NCI-H1092 (cell line): ENCODE measurements around the gene IST1.

Source experiments
- DNase-seq: peaks from one replicate; lab custom pipeline; 2025; lab: John Stamatoyannopoulos, UW

Gene IST1

GRCh38 chr16:71919035-71919434 is 23.7 kb downstream of the IST1 start:
- DNase-seq, result no peak

GRCh38 chr16:71920658-71921057 is 25.3 kb downstream of the IST1 start:
- no peak for DNase-seq

DNA sequence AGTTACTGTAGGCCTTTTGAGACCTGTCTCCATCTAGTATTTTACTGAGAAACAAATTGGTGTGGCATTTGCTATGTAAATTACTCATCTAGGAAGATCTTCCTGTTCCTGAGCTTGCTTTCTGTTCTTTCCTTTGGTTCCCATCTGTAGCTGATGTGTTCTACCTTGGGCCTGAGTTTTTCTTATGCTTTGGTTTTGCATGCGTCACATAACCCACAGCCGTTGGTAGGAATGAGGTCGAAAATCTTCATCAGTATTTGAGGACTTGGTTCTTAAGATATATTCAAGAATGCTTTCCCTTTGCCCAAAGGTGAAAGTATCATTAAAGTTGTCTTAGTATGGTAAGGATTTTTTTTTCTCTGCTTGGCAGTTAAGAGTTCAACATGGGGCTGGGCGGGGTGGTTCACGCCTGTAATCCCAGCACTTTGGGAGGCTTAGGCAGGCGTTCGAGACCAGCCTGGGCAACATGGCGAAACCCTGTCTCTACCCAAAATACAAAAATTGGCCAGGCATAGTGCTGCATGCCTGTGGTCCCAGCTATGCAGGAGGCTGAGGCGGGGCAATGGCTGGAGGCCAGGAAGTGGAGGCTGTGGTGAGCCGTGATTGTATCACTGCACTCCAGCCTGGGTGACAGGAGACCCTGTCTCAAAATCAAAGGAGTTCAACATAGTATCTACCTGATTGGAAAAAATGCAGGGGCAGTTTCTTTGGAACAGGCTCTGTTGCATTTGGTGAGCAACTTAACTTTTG is 28.8 kb downstream of the IST1 start:
- DNase-seq, result no peak

GRCh38 chr16:71924710-71925109 is 29.4 kb downstream of the IST1 start:
- DNase-seq, result no peak

DNA sequence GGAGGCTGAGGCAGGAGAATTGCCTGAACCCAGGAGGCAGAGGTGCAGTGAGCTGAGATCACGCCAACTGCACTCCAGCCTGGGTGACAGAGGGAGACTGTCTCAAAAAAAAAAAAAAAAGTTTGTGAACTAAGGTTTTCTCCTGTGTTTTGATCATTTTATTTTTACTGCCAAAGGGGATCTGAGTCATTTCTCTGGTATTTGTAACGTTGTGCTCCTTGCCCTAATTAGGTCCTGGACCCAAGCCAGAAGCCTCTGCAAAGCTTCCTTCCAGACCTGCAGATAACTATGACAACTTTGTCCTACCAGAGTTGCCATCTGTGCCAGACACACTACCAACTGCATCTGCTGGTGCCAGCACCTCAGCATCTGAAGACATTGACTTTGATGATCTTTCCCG is 32.1 kb downstream of the IST1 start:
- DNase-seq, result no peak

GRCh38 chr16:71927787-71928186 is 32.5 kb downstream of the IST1 start:
- no peak for DNase-seq

DNA sequence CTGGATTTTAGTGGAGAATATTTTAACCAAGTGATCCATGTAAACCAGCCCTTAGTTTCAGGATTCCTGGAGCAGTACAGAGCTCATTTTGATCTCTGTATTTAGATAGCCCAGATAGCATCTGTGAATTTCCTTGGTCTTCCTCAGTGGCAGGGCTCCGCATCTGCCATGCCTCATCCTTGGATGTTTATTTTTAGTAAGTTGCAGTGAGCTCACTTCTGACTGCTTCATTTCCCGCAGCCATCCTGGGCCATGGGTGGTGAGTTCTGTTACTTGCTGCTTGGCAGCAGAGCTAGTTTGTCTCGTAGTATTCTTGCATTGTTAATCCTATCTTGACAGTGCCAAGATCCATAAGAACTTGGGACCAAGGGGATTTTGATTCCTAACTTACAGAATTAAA is 33.7 kb downstream of the IST1 start:
- no peak for DNase-seq

DNA sequence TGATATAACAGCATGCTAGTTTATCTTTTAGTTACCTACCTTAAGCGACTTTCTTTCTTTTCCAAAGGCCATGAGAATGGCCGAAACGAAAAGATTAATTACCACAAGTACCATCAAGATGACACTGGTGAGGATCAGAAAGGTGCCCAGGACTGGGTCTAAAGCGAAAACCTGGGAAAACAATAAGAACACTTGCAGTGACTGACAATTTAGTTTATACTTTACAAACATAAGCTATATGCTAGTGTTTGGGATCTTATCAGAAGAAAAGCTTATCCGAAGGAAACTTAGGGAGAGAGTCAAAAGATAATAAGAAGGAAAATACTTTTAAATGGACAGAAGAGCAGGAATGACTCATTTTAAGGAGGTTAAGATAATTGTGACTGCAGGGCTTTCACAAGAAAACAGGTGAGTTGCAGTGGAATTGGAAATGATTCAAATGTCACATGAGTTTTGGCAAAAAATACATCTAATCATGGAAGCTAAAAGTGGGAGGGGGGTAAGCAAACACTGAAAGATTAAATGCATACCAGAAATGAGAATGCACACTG is 34.8 kb downstream of the IST1 start:
- no peak for DNase-seq

GRCh38 chr16:71931001-71931400 is 35.7 kb downstream of the IST1 start:
- DNase-seq, result no peak

DNA sequence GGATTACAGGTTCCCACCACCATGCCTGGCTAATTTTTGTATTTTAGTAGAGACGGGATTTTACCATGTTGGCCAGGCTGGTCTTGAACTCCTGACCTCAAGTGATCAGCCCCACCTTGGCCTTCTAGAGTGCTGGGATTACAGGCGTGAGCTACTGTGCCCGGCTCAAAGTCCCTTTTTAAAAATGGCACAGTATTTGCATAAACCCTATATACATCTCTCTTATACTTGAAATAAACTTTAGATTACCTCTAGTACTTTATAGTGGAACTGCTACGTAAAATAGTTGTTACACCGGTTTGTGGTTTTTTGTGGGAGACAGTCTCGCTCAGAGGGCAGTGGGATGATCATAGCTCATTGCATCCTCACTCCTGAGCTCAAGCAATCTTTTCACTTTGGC is 36.3 kb downstream of the IST1 start:
- DNase-seq, result no peak

GRCh38 chr16:71933017-71933416 is 37.7 kb downstream of the IST1 start:
- DNase-seq, result no peak

DNA sequence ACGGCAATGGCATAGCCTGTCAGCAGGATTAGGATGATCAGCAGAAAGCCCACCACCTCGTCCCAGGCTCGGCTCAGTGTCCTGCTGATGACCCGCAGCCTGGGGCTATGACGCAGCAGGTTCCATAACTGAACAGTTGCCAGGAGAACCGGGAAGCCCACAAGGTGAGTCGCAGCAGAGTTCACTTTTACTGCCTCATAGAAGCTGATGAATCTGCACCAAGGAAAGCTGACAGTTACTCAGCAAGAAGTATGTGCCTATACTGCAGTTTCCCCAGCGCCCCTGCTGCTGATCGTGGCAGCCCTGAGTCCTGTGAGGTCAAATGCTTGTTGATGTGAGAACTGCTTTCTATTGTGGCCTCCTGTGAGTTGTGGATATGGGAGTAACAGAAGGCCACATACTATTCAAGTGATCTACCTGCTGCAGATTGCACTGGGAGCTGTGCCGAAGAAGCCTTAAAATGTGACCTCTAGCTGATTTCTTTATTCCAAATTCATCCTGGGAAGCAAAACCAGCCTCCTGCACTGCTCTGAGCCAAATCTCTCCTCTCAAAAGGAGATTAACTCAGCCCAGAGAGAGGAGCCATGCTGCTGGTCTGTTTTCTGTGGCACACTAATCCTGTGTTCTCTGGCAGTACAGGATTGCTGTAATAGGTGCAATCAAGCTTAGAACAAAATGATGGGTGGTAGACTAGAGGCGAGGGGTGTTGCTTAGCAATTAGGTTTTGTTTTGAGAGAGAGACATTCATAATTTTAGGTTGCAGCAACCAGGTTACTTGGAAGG is 38.8 kb downstream of the IST1 start:
- DNase-seq, result no peak

DNA sequence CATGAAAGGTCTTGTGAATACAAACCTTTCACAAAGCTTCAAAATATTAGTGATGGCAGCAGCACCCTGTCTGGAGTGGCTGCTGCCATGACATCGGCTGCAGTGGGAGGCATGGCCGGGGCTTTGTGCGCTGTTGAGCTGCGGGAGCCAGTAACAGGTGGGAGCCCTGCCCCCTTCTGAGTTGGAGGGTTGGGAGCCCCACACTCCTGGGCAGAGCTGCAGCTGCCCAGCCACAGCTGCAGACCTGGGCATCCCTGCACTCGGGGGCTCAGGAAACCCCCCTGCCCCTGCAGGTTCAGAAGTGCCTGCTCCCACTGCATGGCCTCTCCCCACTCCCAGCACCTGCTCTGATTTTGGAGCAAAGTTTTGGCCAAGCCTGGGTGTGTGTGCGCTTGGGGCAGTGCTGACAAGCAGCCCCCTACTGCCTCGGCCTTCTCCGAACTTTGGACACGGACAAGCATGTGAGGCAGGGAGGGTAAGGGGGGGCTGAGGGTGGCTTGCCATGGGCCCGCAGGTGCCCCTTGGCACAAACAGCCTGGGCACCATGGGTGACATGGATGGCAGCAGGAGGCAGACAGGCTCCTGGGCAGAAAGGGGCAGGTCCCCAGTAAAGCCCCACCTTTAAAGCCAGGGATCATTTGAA is 42.7 kb downstream of the IST1 start:
- DNase-seq, result no peak

DNA sequence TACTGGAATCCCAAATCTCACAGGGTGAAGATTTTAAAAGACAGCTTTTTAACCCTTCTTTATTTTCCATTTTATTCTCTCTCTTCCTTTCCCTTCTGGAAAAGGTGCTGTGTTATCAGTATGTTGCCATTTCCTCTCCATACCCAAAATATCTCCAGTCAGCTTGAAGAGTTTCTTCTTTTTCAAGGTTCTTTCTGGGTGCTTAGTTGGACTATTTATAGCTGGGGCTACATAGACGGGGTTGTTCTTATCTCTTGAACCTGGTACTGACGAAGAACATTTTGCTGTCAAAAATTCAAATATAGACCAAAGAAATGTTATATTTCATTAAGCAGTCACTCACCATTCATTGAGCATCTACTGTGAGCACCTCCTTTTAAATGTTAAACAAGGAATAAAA is 48.6 kb downstream of the IST1 start:
- DNase-seq, result no peak

- DNase-seq, result no peak
Observed at GRCh38 chr16:71945616-71946015, 50.3 kb downstream of the IST1 start.

GRCh38 chr16:71952825-71953224 is 57.5 kb downstream of the IST1 start:
- DNase-seq, result no peak

- no peak for DNase-seq
Observed at GRCh38 chr16:71954180-71954579, 58.8 kb downstream of the IST1 start.

- DNase-seq, result no peak
Observed at GRCh38 chr16:71954699-71955195, 59.4 kb downstream of the IST1 start.

DNA sequence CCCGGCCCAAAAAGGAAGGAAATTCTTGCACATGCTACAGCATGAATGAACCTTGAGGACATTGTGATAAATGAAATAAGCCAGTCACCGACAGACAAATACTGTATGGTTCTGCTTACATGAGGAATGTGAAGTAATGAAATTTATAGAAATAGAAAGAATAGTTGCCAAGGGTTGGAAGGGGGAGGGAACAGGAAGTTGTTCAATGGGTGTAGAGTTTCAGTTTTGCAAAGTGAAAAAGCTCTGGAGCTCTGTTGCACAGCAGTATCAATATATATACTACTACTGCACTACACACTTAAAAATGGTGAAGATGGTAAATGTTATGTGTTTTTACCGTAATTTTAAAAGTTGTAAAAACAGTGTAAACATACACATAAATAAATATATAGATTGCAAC is 61.2 kb downstream of the IST1 start:
- no peak for DNase-seq

DNA sequence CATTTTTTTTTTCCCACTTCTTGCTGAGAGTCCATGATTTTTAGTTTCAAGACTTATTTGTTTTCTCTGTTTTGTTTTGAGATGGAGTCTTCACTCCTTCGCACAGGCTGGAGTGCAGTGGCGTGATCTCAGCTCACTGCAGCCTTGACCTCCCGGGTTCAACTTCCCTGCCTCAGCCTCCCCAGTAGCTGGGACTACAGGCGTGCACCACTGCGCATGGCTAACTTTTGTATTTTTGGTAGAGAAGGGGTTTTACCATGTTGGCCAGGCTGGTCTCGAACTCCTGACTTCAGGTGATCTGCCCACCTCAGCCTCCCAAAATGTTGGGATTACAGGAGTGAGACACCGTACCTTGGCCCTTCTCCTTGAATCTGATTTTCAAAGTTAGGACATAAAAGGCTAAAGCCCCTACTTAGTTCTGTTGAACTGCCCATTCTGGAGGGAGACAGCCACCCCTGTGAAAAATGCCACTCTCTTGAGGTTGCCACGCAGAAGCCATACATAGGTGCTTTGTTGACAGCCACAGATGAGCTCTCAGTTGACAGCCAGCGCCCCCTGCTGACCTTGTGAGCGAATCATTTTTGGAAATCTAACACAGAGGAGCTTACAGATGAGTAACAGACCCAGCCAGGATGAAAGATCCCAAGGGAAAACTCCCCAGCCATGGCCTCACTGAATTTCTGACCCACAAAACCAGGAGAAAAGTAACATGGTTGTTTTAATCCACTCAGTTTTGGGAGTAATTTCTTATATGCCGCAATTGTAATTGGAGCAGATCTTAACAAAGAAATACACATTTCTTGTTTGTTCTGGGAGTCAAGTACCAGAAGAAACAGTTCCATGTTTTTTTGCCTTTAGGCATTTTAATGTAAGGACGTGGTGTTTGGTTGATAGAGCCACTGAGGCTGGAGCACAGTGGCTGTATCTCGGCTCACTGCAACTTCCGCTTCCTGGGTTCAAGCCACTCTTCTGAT is 66.0 kb downstream of the IST1 start:
- DNase-seq, result peak; percentile 73

DNA sequence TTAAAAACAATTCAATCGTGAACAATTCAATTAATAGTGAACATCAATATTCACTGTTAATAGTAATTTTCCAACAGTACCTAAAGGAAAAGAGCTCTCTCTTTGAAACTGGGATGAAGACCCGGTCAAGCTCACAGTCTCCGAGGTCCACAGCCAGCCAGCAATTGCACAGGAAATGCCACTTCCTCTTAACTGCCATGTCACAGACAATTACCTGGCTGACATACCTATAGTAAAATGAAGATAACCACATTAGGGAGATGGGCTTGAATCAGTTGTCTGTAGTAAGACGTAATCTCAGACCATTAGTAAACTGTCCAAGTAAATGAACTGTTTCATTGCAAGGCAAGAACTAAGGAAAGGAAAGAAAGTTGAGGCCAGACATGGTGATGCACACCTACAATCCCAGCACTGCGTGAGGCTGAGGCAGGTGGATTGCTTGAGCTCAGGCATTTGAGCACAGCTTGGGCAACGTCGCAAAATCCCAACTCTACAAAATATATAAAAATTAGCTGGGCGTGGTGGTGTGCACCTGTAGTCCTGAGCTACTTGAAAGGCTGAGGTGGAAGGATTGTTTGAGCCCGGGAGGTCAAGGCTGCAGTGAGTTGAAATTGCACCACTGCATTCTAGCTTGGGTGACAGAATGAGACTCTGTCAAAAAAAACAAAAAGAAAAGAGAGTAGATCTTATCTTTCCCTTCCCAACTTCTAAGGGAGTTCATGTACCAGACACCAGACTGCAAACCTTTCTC is 68.0 kb downstream of the IST1 start:
- no peak for DNase-seq
